Stomach smooth muscle (tissue), 2 donors: ENCODE results near the gene MBNL1.
"Not testable (repeated sequence)": the region's sequence is repeated elsewhere in the genome, so short reads cannot be mapped to it uniquely, and the experiment has no call there.

ENCODE experiments used
- H3K27ac ChIP-seq: one replicate; pipeline ENCODE4 v1.7.0; 2013; ENCODE audit warnings: mild to moderate bottlenecking, low read length, inconsistent platforms
- H3K27me3 ChIP-seq, 2 donors: one replicate each; pipeline ENCODE4 v1.7.0; 2013; ENCODE audit warnings: low read length in 2 of 2; ENCODE audit not compliant: insufficient read depth in 2 of 2, control insufficient read depth in 1 of 2
- H3K36me3 ChIP-seq, 2 donors: one replicate each; pipeline ENCODE4 v1.7.0; 2013; ENCODE audit warnings: low read length in 2 of 2; ENCODE audit not compliant: control insufficient read depth in 2 of 2, insufficient read depth in 2 of 2
- H3K4me1 ChIP-seq: one replicate; pipeline ENCODE4 v1.7.0; 2013; ENCODE audit warnings: low read length; ENCODE audit not compliant: control insufficient read depth, insufficient read depth
- H3K4me3 ChIP-seq, 2 donors: one replicate each; pipeline ENCODE4 v1.7.0; 2013; ENCODE audit warnings: low read length in 2 of 2
- H3K9ac ChIP-seq, 2 donors: one replicate each; pipeline ENCODE4 v1.7.0; 2013; ENCODE audit warnings: low read length in 2 of 2, mild to moderate bottlenecking in 1 of 2
- H3K9me3 ChIP-seq, 2 donors: one replicate each; pipeline ENCODE4 v1.7.0; 2013; ENCODE audit warnings: low read length in 2 of 2; ENCODE audit not compliant: control insufficient read depth in 2 of 2
- donor health status: healthy.
- donor health status: Pancreatic carcinoma.

Gene MBNL1

DNA sequence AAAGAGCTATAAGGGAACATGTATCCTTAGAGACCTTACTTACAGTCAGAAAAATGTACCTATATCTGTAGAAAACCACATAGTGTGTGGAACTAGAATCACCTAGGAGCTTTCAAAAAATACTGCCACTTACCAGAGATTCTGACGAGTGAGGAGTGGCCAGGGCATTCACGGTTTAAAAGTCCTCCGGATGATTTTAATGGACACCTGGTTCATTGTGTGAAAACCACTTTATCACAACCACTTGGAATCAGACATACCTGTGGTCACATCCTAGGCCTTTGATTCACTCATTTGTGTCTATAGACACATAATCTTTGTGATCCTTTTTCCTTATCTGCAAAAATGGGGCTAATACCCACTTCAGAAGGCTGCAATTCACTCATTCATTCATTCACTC lies 159.8 kb downstream of the MBNL1 start:
- Histone ChIP-seq H3K27ac (no peak overlapping the region), H3K9me3 (no peaks in the 10 kb centered on the region), H3K9ac (no peak overlapping the region), H3K4me3 (no peak overlapping the region), H3K27me3 (no peaks in the 10 kb centered on the region), H3K4me1 (peaks cover 3% of the 10 kb centered on the region), H3K36me3 (peaks cover 5 to 6% of the 10 kb centered on the region in 2 donors)

GRCh38 chr3:152430223-152431002 lies 161.7 kb downstream of the MBNL1 start:
- no peaks in the 10 kb centered on the region for H3K27me3 ChIP-seq
- peaks cover 10% of the 10 kb centered on the region in 2 donors for H3K36me3 ChIP-seq
- H3K9me3 ChIP-seq = no peaks in the 10 kb centered on the region
- H3K27ac ChIP-seq = no peak overlapping the region
- no peak overlapping the region for H3K9ac ChIP-seq
- no peak overlapping the region for H3K4me3 ChIP-seq
- peaks cover 3% of the 10 kb centered on the region for H3K4me1 ChIP-seq

DNA sequence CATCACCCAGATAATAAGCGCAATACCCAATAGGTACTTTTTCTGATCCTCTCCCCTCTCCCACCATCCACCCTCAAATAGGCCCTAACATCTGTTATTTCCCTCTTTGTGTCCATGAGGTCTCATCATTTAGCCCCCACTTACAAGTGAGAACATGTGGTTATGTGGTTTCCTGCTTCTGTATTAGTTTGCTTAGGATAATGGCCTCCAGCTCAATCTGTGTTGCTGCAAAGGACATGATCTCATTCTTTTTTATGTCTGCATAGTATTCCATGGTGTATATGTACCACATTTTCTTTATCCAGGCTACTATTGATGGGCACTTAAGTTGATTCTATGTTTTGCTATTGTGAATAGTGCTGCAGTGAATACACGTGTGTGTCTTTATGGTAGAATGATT lies 165.4 kb downstream of the MBNL1 start:
- H3K9me3 ChIP-seq = no peaks in the 10 kb centered on the region
- peaks cover 9% of the 10 kb centered on the region for H3K4me1 ChIP-seq
- peaks cover 10% of the 10 kb centered on the region in 2 donors for H3K36me3 ChIP-seq
- H3K4me3 ChIP-seq = no peak overlapping the region
- H3K27me3 ChIP-seq = no peaks in the 10 kb centered on the region
- H3K9ac ChIP-seq = no peak overlapping the region
- no peak overlapping the region for H3K27ac ChIP-seq

- not testable (repeated sequence) for H3K27ac ChIP-seq, H3K4me1 ChIP-seq, H3K9ac ChIP-seq, H3K27me3 ChIP-seq, H3K9me3 ChIP-seq, H3K36me3 ChIP-seq, H3K4me3 ChIP-seq
Observed at GRCh38 chr3:152435210-152435609, 166.5 kb downstream of the MBNL1 start.

DNA sequence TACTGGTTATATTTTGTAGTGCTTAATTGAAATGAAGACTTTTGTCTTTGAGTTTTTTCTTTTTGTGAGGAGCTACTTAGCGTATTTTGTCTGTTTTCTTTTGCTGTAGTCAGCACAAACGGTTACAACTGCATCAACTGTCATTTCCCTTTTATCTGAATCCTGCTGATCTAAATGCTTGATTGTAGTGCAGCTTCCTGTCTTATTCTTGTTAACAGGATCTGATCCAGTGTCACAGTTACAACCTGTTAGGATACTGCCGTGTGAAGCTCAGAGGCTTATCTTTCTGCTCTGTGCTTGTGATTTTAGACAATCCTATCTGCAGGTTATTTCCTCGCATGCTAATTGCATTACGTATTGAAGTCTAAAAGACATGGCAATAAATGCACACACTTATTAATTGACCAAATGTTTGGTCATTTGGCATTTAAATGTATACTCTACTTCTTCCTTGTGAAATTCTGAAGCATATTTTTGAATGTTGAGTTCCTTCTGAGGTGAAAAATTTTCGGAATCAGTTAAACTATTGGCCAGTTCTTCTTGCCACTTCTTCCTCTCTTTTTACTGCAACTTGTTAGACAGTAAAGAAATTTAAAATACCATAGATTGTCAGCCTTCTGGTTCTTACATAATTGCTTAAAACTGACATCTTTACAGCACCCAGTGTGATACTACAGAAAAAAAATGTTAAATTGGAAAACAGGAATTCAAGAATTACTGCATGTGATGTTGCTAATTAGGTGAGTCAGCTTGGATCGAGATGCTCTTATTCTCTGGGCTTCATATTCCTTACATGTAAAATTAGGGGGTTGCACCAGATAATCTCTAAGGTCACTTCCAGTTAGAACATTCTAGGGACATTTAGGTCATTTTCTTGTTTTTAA lies 168.2 kb downstream of the MBNL1 start:
- Histone ChIP-seq H3K27ac (no peak overlapping the region), H3K36me3 (peaks cover 10% of the 10 kb centered on the region in 2 donors), H3K4me3 (no peak overlapping the region), H3K9ac (no peak overlapping the region), H3K4me1 (peaks cover 6% of the 10 kb centered on the region), H3K9me3 (no peaks in the 10 kb centered on the region), H3K27me3 (no peaks in the 10 kb centered on the region)

DNA sequence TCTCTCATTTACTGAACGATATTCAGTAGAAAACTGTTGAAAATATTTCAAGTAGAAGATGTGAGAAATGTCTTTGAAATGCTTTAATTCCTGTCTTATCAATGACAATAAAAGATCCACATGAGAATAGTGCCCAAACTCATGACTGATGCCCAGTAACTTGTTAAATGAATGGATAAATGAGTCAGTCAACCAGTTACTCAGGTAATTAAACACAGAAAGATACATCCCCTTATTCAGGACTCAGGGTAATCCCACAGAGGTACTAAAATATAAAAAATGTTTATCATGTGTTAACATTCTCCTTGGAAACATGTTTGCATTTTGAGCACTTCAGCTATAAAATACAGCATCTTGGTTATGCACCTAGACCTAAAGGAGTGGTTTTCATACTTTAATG lies 169.5 kb downstream of the MBNL1 start:
- no peaks in the 10 kb centered on the region for H3K27me3 ChIP-seq
- H3K27ac ChIP-seq = no peak overlapping the region
- H3K4me1 ChIP-seq = peaks cover 12% of the 10 kb centered on the region
- no peaks in the 10 kb centered on the region for H3K9me3 ChIP-seq
- peaks cover 4 to 5% of the 10 kb centered on the region in 2 donors for H3K36me3 ChIP-seq
- no peak overlapping the region for H3K9ac ChIP-seq
- H3K4me3 ChIP-seq = no peak overlapping the region

- H3K9ac ChIP-seq = no peak overlapping the region
- H3K36me3 ChIP-seq = peaks cover 4 to 5% of the 10 kb centered on the region in 2 donors
- no peaks in the 10 kb centered on the region for H3K9me3 ChIP-seq
- H3K4me1 ChIP-seq = peaks cover 14% of the 10 kb centered on the region
- H3K27me3 ChIP-seq = no peaks in the 10 kb centered on the region
- H3K27ac ChIP-seq = no peak overlapping the region
- H3K4me3 ChIP-seq = no peak overlapping the region
Observed at GRCh38 chr3:152438706-152439105, 170.0 kb downstream of the MBNL1 start.

GRCh38 chr3:152440243-152440642 lies 171.5 kb downstream of the MBNL1 start:
- H3K4me1 ChIP-seq = peaks cover 15% of the 10 kb centered on the region

DNA sequence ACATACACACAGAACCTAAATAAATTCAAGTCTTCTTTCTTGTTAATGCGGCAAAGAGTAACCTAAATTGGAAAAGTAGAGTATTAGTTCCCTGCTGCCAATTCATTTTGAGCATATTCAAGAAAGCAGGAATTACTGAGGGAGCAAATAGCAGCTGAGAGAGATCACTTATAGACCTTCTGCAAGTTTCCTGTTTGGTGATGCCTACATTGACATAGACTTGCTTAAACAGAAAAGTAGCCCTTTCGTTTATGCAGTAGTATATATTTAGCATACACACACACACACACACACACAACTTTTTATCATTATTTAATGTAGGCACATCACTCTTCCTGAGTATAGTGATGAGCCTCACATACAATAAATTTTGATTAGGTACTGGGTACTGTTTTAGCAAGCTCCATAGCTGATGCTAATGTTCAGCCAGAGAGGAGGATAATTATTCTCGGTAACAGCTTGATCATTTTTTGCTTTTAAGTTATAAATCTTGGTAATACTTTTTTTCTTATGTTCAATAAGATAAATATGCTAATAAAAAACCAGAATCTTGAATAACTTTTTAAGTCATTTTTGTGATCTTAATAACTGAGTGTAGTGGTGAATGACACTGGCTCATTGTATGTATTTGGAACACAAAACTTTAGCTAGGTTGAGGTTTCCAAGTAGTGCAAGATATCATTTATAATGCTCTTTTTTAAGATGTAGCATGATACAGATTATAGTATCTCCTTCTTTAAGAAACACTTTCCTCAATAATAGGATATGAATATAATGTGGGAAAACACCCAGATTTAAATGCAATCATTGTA lies 174.7 kb downstream of the MBNL1 start:
- H3K36me3 ChIP-seq = peaks cover 0 to 3% of the 10 kb centered on the region in 2 donors
- no peak overlapping the region for H3K27ac ChIP-seq
- H3K4me1 ChIP-seq = peaks cover 12% of the 10 kb centered on the region
- H3K27me3 ChIP-seq = no peaks in the 10 kb centered on the region
- H3K9ac ChIP-seq = no peak overlapping the region
- H3K4me3 ChIP-seq = no peak overlapping the region
- no peaks in the 10 kb centered on the region for H3K9me3 ChIP-seq

More at GRCh38 chr3:152440243-152440642, 171.5 kb downstream of the MBNL1 start:
- not testable (repeated sequence) for H3K27me3 ChIP-seq, H3K4me3 ChIP-seq, H3K27ac ChIP-seq, H3K9ac ChIP-seq, H3K36me3 ChIP-seq, H3K9me3 ChIP-seq

DNA sequence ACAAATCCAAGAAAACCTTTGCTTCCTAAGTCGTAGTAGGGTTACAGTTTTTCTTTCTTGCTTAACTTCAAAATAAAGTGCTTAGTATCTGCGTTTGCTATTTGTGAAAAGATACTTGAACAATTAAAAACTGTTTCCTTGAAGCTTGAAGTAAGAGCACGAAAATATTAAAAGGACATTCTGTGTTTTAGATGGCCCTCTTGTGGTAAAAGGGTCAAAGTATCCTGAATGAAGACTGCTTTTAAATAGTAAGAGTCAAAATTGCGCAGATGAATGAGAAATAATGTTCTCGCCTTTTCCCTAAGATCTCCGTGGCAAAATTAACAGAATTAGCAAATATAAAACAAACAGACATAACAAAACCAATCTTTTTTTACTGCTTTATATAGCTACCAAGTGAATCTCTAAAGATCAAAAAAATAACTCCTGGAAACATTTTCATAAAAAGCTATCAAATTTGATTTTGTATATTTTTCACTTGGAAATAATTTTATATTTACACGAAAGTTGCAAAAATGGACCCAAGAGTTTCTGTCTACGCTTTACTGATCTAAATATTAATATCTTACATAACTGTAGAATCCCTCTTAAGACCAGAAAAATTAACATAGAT lies 175.4 kb downstream of the MBNL1 start:
- no peak overlapping the region for H3K27ac ChIP-seq
- H3K9ac ChIP-seq = no peak overlapping the region

More for the DNA sequence above, 175.4 kb downstream of the MBNL1 start:
- Histone ChIP-seq H3K4me3 (no peak overlapping the region), H3K27me3 (no peaks in the 10 kb centered on the region), H3K36me3 (peaks cover 0 to 3% of the 10 kb centered on the region in 2 donors), H3K9me3 (no peaks in the 10 kb centered on the region), H3K4me1 (peaks cover 12% of the 10 kb centered on the region)
